H9 (cell line): ENCODE measurements around the gene PLXNC1. TPM values are rescaled to one million over a fixed set of nuclear protein-coding genes. Genes with fewer than 3 reads are reported as not detected.

ENCODE experiments used
- DNase-seq: peaks from one replicate; pipeline ENCODE4 v3.0.0-alpha.2; 2017
- H2AFZ ChIP-seq: one replicate; pipeline ENCODE4 v1.6.1; 2013; ENCODE audit warnings: mild to moderate bottlenecking, low read length, control low read depth, moderate library complexity
- H2AK5ac ChIP-seq: 2 replicates; pipeline ENCODE4 v1.6.1; 2013; ENCODE audit warnings: low read length, control low read depth, mixed read lengths; ENCODE audit not compliant: insufficient read length
- H2BK120ac ChIP-seq: one replicate; pipeline ENCODE4 v1.6.1; 2013; ENCODE audit warnings: low read depth, mild to moderate bottlenecking, low read length, control low read depth, inconsistent platforms; ENCODE audit not compliant: poor library complexity, severe bottlenecking
- H2BK12ac ChIP-seq: 2 replicates; pipeline ENCODE4 v1.6.1; 2013; ENCODE audit warnings: low read length, control low read depth, mixed read lengths, low read depth; ENCODE audit not compliant: insufficient read length
- H2BK15ac ChIP-seq: 2 replicates; pipeline ENCODE4 v1.6.1; 2013; ENCODE audit warnings: low read depth, low read length, control low read depth
- H2BK20ac ChIP-seq: one replicate; pipeline ENCODE4 v1.6.1; 2013; ENCODE audit warnings: low read depth, mild to moderate bottlenecking, low read length, control low read depth, inconsistent platforms; ENCODE audit not compliant: poor library complexity, severe bottlenecking
- H2BK5ac ChIP-seq: 2 replicates; pipeline ENCODE4 v1.6.1; 2013; ENCODE audit warnings: low read length, control low read depth, mixed read lengths; ENCODE audit not compliant: insufficient read length
- H3K14ac ChIP-seq: 2 replicates; pipeline ENCODE4 v1.6.1; 2013; ENCODE audit warnings: low read length, control low read depth; ENCODE audit not compliant: insufficient read depth
- H3K18ac ChIP-seq: 2 replicates; pipeline ENCODE4 v1.6.1; 2013; ENCODE audit warnings: low read depth, mild to moderate bottlenecking, mixed read lengths, low read length, control low read depth; ENCODE audit not compliant: insufficient read length
- H3K23ac ChIP-seq: 2 replicates; pipeline ENCODE4 v1.6.1; 2013; ENCODE audit warnings: low read length, control low read depth, mixed read lengths, low read depth; ENCODE audit not compliant: insufficient read length
- H3K23me2 ChIP-seq: 2 replicates; pipeline ENCODE4 v1.6.1; 2013; ENCODE audit warnings: low read depth, mild to moderate bottlenecking, mixed read lengths, low read length, control low read depth; ENCODE audit not compliant: insufficient read length, poor library complexity, severe bottlenecking
- H3K27ac ChIP-seq: 2 replicates; pipeline ENCODE4 v1.5.1; 2013; ENCODE audit warnings: low read length, control low read depth, mixed read lengths, low read depth; ENCODE audit not compliant: insufficient read length
- H3K27me3 ChIP-seq: 2 replicates; pipeline ENCODE4 v1.6.1; 2013; ENCODE audit warnings: low read length, control low read depth, inconsistent platforms; ENCODE audit not compliant: insufficient read depth
- H3K4ac ChIP-seq: 2 replicates; pipeline ENCODE4 v1.6.1; 2013; ENCODE audit warnings: low read depth, mild to moderate bottlenecking, control low read depth, inconsistent platforms, low read length, moderate library complexity
- H3K4me1 ChIP-seq: 2 replicates; pipeline ENCODE4 v1.6.1; 2013; ENCODE audit warnings: low read length, control low read depth, inconsistent platforms; ENCODE audit not compliant: insufficient read depth
- H3K4me2 ChIP-seq: 2 replicates; pipeline ENCODE4 v1.6.1; 2013; ENCODE audit warnings: low read length, control low read depth, mixed read lengths; ENCODE audit not compliant: insufficient read length, insufficient read depth
- H3K56ac ChIP-seq: 2 replicates; pipeline ENCODE4 v1.6.1; 2013; ENCODE audit warnings: low read depth, mild to moderate bottlenecking, mixed read lengths, low read length, control low read depth; ENCODE audit not compliant: insufficient read length
- H3K79me1 ChIP-seq: 2 replicates; pipeline ENCODE4 v1.6.1; 2013; ENCODE audit warnings: low read depth, mild to moderate bottlenecking, moderate library complexity, low read length, control low read depth, inconsistent platforms; ENCODE audit not compliant: insufficient read depth, poor library complexity, severe bottlenecking
- H3K79me2 ChIP-seq: 2 replicates; pipeline ENCODE4 v1.6.1; 2013; ENCODE audit warnings: low read length, control low read depth, inconsistent platforms; ENCODE audit not compliant: insufficient read depth
- H3K9ac ChIP-seq: 2 replicates; pipeline ENCODE4 v1.6.1; 2013; ENCODE audit warnings: low read length, control low read depth, mixed read lengths; ENCODE audit not compliant: insufficient read length; ENCODE audit errors: extremely low read depth
- H3K9me3 ChIP-seq: one replicate; pipeline ENCODE4 v1.6.1; 2013; ENCODE audit warnings: low read depth, low read length, inconsistent platforms; ENCODE audit not compliant: control insufficient read depth
- H3T11ph ChIP-seq: one replicate; pipeline ENCODE4 v1.6.1; 2013; ENCODE audit warnings: mild to moderate bottlenecking, low read length, control low read depth, inconsistent platforms
- H4K20me1 ChIP-seq: one replicate; pipeline ENCODE4 v1.6.1; 2013; ENCODE audit not compliant: control insufficient read depth, insufficient read length, insufficient read depth
- H4K5ac ChIP-seq: 2 replicates; pipeline ENCODE4 v1.6.1; 2013; ENCODE audit warnings: low read depth, mild to moderate bottlenecking, mixed read lengths, low read length, control low read depth; ENCODE audit not compliant: insufficient read length
- H4K8ac ChIP-seq: replicated peaks from 2 replicates; pipeline ENCODE4 v1.6.1; 2013; ENCODE audit warnings: low read length, control low read depth, mixed read lengths, low read depth; ENCODE audit not compliant: insufficient read length
- H4K91ac ChIP-seq: 2 replicates; pipeline ENCODE4 v1.6.1; 2013; ENCODE audit warnings: low read depth, mild to moderate bottlenecking, moderate library complexity, mixed read lengths, low read length, control low read depth; ENCODE audit not compliant: insufficient read length
- H3K27ac Mint-ChIP-seq, 3 experiments: 2 replicates in 2 of 3; 3 replicates in 1 of 3; pipeline ENCODE4 v1.8.0; 2020 to 2021; ENCODE audit warnings: mixed read lengths in 3 of 3, mild to moderate bottlenecking in 1 of 3, moderate library complexity in 1 of 3
- H3K27me3 Mint-ChIP-seq: 2 replicates; pipeline ENCODE4 v1.8.0; 2021; ENCODE audit warnings: low read depth, mild to moderate bottlenecking, moderate library complexity, mixed read lengths
- H3K36me3 Mint-ChIP-seq, 3 experiments: 2 replicates in 2 of 3; 3 replicates in 1 of 3; pipeline ENCODE4 v1.8.0; 2020 to 2021; ENCODE audit warnings: low read depth in 3 of 3, mixed read lengths in 3 of 3; ENCODE audit not compliant: insufficient read depth in 1 of 3
- H3K4me1 Mint-ChIP-seq, 2 experiments: 2 replicates each; pipeline ENCODE4 v1.8.0; 2020; ENCODE audit warnings: mixed read lengths in 2 of 2
- H3K4me3 Mint-ChIP-seq, 2 experiments: 2 replicates in 1 of 2; 3 replicates in 1 of 2; pipeline ENCODE4 v1.8.0; 2020 to 2021; ENCODE audit warnings: mild to moderate bottlenecking in 2 of 2, mixed read lengths in 2 of 2, moderate library complexity in 1 of 2
- H3K9me3 Mint-ChIP-seq, 2 experiments: 2 replicates in 1 of 2; 3 replicates in 1 of 2; pipeline ENCODE4 v1.8.0; 2020; ENCODE audit warnings: mild to moderate bottlenecking in 2 of 2, mixed read lengths in 2 of 2, moderate library complexity in 1 of 2
- CTCF ChIP-seq: fragments of 200-600 bp; sonication (generic); conservative IDR thresholded peaks from 3 replicates; pipeline ENCODE4 v1.8.0; 2021; ENCODE audit warnings: antibody characterized with exemption, mild to moderate bottlenecking
- WGBS: extraction: QIAGEN DNeasy Blood & Tissue Kit; methylation state at CpG from one replicate; pipeline ENCODE4 v1.1.7; 2013; ENCODE audit warnings: missing lambda C conversion rate, low lambda C conversion rate, mixed read lengths; ENCODE audit not compliant: insufficient read length; ENCODE audit errors: extremely low coverage; 5-methylcytosine and 5-hydroxymethylcytosine counted together
- total RNA-seq: library from RNA; stranded (reverse); gene quantifications from 2 replicates; pipeline ENCODE4 v1.2.1, GENCODE V29; 2021

PLXNC1 gene
- total RNA-seq, 1 experiment from 2014 or later = 1.2 TPM

- H3K18ac ChIP-seq = no peak overlapping the region
- H4K91ac ChIP-seq = no peak overlapping the region
- H3K4me2 ChIP-seq = no peak overlapping the region
- Mint-ChIP-seq H3K36me3 (peaks cover 0 to 6% (median 4%) of the 10 kb centered on the region in 3 experiments; a peak in 4 of 7 replicates), H3K27me3 (no peaks in the 10 kb centered on the region), H3K9me3 (no peaks in the 10 kb centered on the region), H3K27ac (no peak overlapping the region), H3K4me1 (peaks cover 10 to 11% of the 10 kb centered on the region in 2 experiments), H3K4me3 (no peak overlapping the region)
- no CpG with 5 or more reads among the region's 5 CpGs for WGBS
- H2BK5ac ChIP-seq = no peak overlapping the region
- H4K20me1 ChIP-seq = no peaks in the 10 kb centered on the region
- no peaks in the 10 kb centered on the region for H3K79me2 ChIP-seq
- no peak overlapping the region for H3K14ac ChIP-seq
- H3T11ph ChIP-seq = no peak overlapping the region
- no peak overlapping the region for H4K8ac ChIP-seq
- H2BK15ac ChIP-seq = no peak overlapping the region
- H3K27me3 ChIP-seq = no peaks in the 10 kb centered on the region
- no peak for DNase-seq
- H3K9ac ChIP-seq = no peak overlapping the region
- no peak overlapping the region for H3K27ac ChIP-seq
- no peak overlapping the region for H2BK120ac ChIP-seq
- TF ChIP-seq CTCF = no peak
- no peak overlapping the region for H2AFZ ChIP-seq
- no peaks in the 10 kb centered on the region for H3K23me2 ChIP-seq
- H3K4me1 ChIP-seq = no peaks in the 10 kb centered on the region
- no peak overlapping the region for H3K23ac ChIP-seq
- H2AK5ac ChIP-seq = no peak overlapping the region
- no peak overlapping the region for H4K5ac ChIP-seq
- no peak overlapping the region for H3K56ac ChIP-seq
- H3K4ac ChIP-seq = no peak overlapping the region
- no peaks in the 10 kb centered on the region for H3K79me1 ChIP-seq
- no peaks in the 10 kb centered on the region for H3K9me3 ChIP-seq
- no peak overlapping the region for H2BK20ac ChIP-seq
- no peak overlapping the region for H2BK12ac ChIP-seq
Observed at GRCh38 chr12:94336211-94336925, 188.0 kb downstream of the PLXNC1 start.
